Bronchial epithelial cell (primary cell): ENCODE data around the gene FBXL7. TPM values are rescaled to one million over a fixed set of nuclear protein-coding genes. Genes with fewer than 3 reads are reported as not detected.

Experiments used
- DNase-seq: peaks from one replicate; pipeline ENCODE4 v3.0.0-alpha.2; 2010; ENCODE audit warnings: low read depth
- FAIRE-seq: peaks from 2 replicates; lab custom pipeline; 2011; peaks lifted over from hg19 to GRCh38; lab: Jason Lieb, UNC
- H3K27me3 ChIP-seq: 2 replicates; pipeline ENCODE4 v1.5.1; 2011; ENCODE audit warnings: low read length; ENCODE audit not compliant: control insufficient read depth, insufficient read depth
- H3K36me3 ChIP-seq: 2 replicates; pipeline ENCODE4 v1.5.1; 2011; ENCODE audit warnings: low read length; ENCODE audit not compliant: control insufficient read depth, insufficient read depth
- H3K4me3 ChIP-seq: 2 replicates; pipeline ENCODE4 v1.5.1; 2011; ENCODE audit warnings: mild to moderate bottlenecking, low read depth, low read length, control low read depth
- total RNA-seq: library from RNA; depleted of rRNA; stranded (reverse); fragments of >200 nt; gene quantifications from 2 replicates; pipeline ENCODE4 v1.2.1, GENCODE V29; 2014
- TF ChIP-seq, protein P1 (sequence below): IDR thresholded peaks from 2 replicates; pipeline ENCODE4 v1.5.1; 2011; ENCODE audit warnings: mild to moderate bottlenecking, moderate library complexity, low read length, control low read depth, inconsistent platforms; ENCODE audit not compliant: insufficient read depth, severe bottlenecking

FBXL7 gene
- total RNA-seq, 1 donor from 2014 or later = 0.26 TPM

DNA sequence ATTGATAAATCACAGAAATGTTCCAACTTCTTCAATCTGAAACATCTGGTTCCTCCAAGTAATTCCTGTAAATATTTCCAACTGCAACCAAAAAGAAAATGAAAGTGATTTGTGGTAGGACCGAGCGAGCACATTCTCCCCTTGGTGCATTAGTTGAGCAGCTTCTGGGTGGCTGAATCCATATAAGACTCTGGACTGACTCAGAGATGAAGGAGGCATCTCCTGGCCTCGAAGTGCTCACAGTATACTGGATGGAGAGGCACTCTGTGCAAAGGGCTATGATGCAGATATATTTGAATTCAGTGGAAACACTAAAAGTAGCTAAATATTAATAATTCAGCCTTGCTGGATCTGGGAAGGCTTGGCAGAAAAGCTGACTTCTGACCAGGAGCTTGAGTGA is 414.7 kb downstream of the FBXL7 start:
- no peak for FAIRE-seq
- Histone ChIP-seq H3K36me3 (no peaks in the 10 kb centered on the region), H3K27me3 (no peaks in the 10 kb centered on the region), H3K4me3 (no peak overlapping the region)
- TF ChIP-seq, protein P1, sequence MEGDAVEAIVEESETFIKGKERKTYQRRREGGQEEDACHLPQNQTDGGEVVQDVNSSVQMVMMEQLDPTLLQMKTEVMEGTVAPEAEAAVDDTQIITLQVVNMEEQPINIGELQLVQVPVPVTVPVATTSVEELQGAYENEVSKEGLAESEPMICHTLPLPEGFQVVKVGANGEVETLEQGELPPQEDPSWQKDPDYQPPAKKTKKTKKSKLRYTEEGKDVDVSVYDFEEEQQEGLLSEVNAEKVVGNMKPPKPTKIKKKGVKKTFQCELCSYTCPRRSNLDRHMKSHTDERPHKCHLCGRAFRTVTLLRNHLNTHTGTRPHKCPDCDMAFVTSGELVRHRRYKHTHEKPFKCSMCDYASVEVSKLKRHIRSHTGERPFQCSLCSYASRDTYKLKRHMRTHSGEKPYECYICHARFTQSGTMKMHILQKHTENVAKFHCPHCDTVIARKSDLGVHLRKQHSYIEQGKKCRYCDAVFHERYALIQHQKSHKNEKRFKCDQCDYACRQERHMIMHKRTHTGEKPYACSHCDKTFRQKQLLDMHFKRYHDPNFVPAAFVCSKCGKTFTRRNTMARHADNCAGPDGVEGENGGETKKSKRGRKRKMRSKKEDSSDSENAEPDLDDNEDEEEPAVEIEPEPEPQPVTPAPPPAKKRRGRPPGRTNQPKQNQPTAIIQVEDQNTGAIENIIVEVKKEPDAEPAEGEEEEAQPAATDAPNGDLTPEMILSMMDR = no peak
- no peak for DNase-seq

GRCh38 chr5:15926586-15926985 is 426.6 kb downstream of the FBXL7 start:
- Histone ChIP-seq H3K36me3 (no peaks in the 10 kb centered on the region), H3K27me3 (no peaks in the 10 kb centered on the region), H3K4me3 (no peak overlapping the region)
- TF ChIP-seq, protein P1 = no peak
- FAIRE-seq (no peak), DNase-seq (no peak)

- FAIRE-seq (no peak), DNase-seq (no peak)
- H3K27me3 ChIP-seq = no peaks in the 10 kb centered on the region
- H3K4me3 ChIP-seq = no peak overlapping the region
- TF ChIP-seq, protein P1 = no peak
- H3K36me3 ChIP-seq = no peaks in the 10 kb centered on the region
These were observed 427.9 kb downstream of the FBXL7 start for GRCh38 chr5:15927710-15928380.

- TF ChIP-seq, protein P1 = no peak
- no peak for DNase-seq
- H3K36me3 ChIP-seq = no peaks in the 10 kb centered on the region
- H3K27me3 ChIP-seq = no peaks in the 10 kb centered on the region
- no peak for FAIRE-seq
- H3K4me3 ChIP-seq = no peak overlapping the region
These were observed 429.8 kb downstream of the FBXL7 start for GRCh38 chr5:15929611-15930263.

DNA sequence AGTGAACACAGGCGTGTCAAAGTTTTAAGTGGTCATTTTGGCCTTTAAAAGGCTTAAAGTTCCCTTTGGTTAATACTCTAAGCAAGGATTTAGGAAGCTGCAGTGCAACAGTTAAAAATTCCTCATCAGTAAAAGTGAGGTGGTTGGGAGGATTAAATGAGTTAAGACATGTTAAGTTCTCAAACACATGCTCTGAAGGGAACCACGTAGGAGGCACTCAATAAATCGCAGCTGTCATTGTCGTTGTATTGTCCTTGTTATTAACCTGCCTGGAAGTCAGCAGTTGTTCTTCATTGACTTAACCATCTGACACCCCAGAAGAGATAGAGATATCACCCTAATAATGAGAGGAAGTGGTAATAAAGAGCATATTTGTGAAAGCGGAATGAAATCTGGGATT is 432.1 kb downstream of the FBXL7 start:
- H3K36me3 ChIP-seq = no peaks in the 10 kb centered on the region
- no peak for DNase-seq
- TF ChIP-seq, protein P1 = no peak
- no peak overlapping the region for H3K4me3 ChIP-seq
- no peak for FAIRE-seq
- no peaks in the 10 kb centered on the region for H3K27me3 ChIP-seq
